ENCODE data around the gene CPNE7.
"Not testable (repeated sequence)": the region's sequence is repeated elsewhere in the genome, so short reads cannot be mapped to it uniquely, and the experiment has no call there.

The CPNE7 gene

DNA sequence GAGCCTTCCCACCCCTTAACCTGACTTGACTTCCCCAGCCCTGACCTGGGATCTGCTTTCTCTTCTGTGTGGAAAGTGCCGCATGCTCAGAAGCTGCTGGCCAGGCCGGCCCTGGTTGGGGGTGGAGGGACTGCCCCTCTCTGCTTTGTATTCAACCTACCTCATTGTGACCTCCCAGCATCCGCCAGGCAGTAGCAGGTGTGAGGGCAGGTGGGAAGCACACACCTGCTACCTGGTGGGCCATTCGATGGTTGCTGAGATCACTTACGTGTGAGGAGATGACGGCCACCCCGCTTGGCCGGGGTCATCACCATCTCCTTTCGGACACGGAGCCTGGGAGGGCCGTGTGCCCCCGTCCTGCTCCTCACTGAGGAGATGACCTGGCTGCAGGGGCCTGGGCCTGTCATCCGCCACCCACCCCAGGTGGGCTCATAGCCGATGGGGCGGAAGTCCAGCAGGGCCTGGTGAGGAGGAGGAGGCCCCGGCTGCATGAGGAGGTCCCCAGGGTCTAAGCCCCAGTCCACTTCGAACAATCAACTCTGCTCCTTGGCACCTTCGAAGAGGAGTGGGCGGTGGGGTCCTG, 7.1 kb downstream of the CPNE7 start:
- no peak for DNase-seq (ENCODE audit: low read depth in 2 of 3, low spot score in 2 of 3)

DNA sequence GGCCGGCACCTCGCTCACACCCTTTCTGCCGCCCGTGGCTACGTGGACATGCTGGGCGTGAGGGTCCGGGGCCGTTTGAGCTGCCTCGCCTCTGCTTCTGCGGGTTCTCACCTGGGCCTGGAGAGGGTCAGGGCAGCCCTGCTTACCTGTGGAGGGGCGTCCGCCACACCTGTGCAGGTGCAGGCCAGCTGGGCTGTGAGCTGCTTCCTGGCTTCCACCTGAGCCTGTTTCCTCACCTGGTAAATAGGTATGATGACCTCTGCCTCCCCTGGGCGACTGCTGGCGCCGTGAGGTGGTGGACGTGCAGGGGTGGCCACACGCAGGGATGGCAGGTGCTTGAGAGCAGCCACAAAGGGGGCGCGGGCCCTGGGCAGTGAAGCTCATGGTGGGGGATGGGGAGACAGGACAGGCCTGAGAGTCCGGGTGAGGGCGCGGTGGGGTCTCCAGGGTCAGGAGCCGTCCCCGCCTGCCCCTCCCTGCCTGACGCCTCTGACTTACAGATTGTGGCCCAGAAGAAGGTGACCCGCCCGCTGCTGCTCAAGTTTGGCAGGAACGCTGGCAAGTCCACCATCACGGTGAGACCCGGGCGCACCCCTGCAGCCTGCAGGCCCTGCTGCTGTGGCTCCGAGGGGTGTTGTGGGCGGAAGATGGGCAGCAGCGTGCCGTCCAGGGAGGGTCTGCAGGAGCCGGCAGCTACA, 7.8 kb downstream of the CPNE7 start:
- DNase-seq (ENCODE audit: low read depth in 2 of 3, low spot score in 2 of 3), result no peak

DNA sequence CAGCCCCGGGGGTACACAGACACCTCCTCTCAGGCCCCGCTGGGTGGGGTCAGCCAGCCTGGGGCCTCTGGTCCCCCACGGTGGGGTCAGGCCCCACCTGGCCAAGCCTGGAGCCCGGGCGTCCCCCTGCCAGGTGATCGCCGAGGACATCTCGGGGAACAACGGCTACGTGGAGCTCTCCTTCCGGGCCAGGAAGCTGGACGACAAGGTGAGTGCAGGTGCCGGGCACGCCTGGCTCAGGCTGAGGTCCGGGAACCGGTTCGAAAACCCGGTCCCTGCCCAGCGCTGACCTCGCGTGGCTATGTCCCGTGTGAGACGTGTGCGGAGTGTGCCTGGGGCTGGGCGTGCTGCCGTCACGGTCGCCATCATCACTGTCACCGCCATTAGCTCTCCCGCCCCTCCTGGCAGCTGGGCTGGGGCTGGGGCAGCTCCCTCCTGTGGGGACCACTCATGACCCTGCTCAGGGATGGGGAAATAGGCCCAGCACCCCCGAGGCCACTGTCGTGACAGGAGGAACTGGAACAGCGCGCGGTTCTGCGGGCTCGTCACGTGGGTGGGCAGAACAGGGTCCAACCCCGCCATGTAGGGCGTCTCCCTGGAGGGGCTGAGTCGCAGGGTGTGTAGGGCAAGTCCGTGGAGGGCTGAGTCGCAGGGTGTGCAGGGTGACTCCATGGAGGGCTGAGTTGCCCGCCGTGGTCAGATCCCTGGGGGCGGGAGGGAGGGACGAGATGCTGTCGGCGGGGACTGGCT, 8.5 kb downstream of the CPNE7 start:
- no peak for DNase-seq (ENCODE audit: low read depth in 2 of 3, low spot score in 2 of 3)

DNA sequence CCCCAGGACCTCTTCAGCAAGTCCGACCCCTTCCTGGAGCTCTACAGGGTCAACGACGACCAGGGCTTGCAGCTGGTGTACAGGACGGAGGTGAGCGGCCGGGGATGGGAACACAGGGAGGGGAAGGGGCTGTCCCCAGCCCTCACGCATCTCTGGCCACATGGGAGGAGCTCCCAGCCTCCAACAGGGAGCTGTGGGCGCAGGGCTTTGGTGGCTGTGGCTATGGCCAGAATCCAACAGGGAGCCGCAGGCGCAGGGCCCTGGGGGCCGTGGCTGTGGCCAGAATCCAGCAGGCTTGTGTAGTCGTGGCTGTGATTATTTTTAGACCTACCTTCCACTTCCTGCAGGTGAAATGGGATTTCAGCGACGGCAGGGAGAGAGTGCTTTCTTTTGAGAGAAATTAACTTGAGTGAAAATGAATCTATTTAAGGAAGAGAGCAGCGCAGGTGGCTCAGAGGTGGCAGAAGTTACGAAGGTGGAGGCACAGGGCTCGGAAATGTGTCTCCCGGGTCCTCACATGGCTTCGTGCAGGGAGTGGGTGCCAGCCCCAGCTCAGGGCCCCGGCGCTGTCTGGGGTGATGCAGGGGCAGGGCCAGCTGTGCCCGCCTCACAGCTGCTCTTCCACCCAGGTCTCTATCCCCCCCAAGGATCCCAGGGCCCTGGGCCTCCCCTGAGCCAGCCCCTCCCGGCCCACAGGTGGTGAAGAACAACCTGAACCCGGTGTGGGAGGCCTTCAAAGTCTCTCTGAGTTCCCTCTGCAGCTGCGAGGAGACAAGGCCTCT, 9.4 kb downstream of the CPNE7 start:
- DNase-seq (ENCODE audit: low read depth in 2 of 3, low spot score in 2 of 3), result no peak

DNA sequence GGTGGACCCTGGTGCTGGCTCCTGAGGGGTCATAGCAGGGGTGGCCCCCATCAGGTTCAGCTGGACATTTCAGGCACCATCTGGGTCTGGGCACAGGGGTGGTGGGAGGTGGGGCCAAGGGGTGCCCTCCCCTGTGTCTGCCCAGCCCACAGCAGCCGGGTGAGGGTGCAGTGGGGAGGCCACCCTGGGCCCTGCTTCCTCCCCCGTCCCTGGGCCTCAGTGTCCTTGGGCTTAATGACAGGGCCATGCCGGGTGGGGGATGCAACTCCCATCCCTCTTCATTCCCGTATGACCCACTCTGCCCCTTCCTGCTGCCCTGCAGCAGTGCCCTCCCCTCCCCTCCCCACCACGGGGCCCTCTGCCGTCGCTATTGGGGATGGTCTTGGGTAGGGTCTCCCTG, 10.7 kb downstream of the CPNE7 start:
- DNase-seq (ENCODE audit: low read depth in 2 of 3, low spot score in 2 of 3), result no peak

DNA sequence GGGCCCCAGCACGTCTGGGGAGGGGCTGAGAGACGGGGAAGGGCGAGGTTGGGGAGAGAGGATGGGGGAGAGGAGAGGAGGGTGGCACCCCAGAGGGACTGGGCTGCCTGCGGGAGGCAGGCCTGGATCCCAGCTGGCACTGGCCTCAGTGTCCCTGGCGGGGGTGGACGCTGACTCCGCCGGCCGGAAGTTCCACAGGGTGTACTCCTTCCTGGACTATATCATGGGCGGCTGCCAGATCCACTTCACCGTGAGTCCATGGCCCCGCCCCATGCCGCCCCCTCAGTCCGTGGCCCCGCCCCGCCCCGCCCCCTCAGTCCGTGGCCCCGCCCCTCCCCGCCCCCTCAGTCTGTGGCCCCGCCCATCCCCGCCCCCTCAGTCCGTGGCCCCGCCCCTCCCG, 11.3 kb downstream of the CPNE7 start:
- DNase-seq (ENCODE audit: low read depth in 2 of 3, low spot score in 2 of 3), result no peak

DNA sequence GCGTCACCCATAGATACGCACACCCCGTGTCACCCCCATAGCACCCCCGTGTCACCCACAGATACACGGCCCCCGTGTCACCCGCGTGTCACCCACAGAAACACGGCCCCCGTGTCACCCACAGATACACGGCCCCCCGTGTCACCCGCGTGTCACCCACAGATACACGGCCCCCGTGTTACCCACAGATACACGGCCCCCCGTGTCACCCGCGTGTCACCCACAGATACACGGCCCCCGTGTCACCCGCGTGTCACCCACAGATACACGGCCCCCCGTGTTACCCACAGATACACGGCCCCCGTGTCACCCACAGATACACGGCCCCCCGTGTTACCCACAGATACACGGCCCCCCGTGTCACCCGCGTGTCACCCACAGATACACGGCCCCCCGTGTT, 12.1 kb downstream of the CPNE7 start:
- not testable (repeated sequence) for DNase-seq (ENCODE audit: low read depth in 2 of 3, low spot score in 2 of 3)

DNA sequence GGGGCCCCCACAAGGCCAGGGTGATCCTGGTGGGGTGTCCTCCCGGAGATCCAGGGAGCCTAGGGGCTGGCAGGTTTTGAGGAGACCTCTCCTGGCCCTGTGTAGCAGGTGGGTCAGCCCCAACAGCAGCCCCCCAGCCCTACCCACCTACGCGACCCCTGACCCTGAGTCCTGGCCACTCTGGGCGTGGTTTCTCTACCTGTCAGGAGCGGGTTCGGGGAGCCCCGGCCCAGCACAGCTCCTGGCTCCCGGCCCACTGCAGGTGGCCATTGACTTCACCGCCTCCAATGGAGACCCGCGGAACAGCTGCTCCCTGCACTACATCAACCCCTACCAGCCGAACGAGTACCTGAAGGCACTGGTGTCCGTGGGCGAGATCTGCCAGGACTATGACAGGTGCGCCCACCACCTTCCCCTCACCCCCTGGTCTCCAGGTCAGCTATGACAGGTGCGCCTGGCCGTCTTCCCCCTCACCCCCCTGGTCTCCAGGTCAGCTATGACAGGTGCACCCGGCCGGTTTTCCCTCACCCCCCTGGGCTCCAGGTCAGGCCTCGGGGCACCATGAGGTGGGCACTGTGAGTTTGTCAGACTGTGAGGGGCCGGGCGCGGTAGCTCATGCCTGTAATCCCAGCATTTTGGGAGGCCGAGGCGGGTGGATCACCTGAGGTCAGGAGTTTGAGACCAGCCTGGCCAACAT, 13.0 kb downstream of the CPNE7 start:
- DNase-seq (ENCODE audit: low read depth in 2 of 3, low spot score in 2 of 3), result no peak

DNA sequence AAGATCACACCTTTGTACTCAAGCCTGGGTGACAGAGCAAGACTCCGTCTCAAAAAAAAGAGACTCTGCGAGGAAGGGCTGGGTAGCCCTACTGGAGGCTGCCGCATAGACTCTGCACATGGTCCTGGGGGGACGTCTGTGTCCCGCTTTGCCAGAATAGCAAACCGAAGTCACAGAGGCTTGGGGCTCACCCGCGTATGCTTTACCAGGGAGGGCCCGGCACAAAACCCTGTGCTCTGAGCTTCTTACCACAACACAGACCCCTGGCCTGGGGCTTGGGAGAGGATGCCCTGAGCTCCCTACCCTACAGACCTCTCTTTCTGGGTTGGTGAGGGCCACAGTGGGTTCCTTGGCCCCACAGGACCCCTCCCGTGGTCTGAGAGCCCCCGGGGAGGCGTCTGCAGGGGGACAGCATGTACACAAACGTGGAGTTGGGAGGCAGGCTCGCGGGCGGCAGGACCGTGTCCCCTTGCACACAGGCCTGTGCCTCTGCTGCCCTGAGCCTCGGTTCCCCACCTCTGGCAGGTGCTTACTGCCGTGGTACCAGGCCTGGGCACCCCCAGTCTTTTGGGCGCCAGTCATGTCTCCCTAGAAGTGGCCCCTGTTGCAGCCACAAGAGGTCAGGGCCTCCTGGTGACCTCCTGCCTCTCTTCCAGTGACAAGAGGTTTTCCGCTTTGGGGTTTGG, 13.8 kb downstream of the CPNE7 start:
- DNase-seq (ENCODE audit: low read depth in 2 of 3, low spot score in 2 of 3), result no peak

DNA sequence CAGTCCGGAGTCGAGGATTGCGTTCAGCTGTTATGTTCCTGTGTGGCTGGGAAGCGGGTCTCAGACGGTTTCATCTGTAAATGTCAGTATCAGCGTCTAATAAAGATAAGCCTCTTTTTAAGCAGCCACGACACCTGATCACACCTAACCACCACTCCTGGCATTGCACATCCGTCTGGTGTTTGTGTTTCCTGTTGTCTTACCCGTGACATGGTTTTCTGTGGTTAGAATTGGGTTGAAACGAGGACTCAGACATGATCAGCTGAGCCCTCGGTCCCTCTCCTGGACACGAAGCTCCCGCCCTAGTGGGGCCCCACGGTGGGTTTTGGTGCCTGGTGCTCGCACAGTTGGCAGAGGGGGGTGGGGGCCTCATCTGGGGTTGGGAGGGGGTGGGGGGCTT, 18.3 kb downstream of the CPNE7 start:
- DNase-seq (ENCODE audit: low read depth in 2 of 3, low spot score in 2 of 3), result no peak

DNA sequence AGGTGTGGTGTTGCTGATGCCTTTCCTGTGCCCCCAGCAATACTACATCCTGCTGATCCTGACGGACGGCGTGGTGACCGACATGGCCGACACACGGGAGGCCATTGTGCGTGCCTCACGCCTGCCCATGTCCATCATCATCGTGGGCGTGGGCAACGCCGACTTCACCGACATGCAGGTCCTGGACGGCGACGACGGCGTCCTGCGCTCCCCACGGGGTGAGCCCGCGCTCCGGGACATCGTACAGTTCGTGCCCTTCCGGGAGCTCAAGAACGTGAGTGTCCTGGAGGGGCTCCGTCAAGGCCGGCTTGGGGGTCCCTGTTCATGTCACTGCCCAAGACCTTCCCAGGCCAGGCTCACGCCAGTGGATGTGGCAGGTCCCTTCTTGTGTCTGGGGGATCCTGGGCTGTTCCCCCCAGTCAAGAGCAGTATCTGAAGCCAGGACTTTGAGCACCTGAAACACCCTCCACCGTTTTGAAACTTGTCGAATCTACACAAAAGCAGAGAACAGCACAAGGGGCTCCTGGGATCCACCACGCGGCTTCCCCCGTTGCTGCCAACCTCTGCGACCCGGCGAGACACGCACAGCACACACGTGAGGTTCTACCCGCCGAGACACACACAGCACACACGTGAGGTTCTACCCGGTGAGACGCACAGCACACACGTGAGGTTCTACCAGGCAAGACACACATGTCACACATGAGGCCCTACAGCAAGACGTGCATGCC, 19.9 kb downstream of the CPNE7 start:
- no peak for DNase-seq (ENCODE audit: low read depth in 2 of 3, low spot score in 2 of 3)

DNA sequence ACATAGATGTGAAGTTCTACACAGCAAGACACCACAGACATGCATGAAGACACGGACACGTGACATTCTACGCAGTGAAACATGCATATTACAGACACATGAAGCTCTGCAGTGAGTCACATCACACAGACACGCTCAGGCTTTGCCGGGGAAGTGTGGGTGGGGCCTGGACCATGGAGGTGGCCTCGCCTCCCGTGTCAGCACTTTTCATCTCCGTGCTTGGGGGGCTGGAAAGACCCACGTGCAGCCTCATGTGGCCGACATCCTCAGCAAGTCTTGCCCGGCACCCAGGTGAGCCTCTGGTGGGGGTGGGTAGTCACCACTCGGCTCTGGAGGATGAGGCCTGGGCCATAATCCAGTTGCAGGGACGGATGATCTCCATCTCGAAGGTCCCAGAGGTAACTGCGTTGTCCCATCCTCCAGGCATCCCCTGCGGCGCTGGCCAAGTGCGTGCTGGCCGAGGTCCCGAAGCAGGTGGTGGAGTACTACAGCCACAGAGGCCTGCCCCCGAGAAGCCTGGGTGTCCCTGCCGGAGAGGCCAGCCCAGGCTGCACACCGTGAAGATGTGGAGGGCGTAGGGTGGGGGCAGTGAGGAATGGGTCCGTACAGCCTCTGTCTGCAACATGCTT, 20.6 kb downstream of the CPNE7 start:
- no peak for DNase-seq (ENCODE audit: low read depth in 2 of 3, low spot score in 2 of 3)

DNA sequence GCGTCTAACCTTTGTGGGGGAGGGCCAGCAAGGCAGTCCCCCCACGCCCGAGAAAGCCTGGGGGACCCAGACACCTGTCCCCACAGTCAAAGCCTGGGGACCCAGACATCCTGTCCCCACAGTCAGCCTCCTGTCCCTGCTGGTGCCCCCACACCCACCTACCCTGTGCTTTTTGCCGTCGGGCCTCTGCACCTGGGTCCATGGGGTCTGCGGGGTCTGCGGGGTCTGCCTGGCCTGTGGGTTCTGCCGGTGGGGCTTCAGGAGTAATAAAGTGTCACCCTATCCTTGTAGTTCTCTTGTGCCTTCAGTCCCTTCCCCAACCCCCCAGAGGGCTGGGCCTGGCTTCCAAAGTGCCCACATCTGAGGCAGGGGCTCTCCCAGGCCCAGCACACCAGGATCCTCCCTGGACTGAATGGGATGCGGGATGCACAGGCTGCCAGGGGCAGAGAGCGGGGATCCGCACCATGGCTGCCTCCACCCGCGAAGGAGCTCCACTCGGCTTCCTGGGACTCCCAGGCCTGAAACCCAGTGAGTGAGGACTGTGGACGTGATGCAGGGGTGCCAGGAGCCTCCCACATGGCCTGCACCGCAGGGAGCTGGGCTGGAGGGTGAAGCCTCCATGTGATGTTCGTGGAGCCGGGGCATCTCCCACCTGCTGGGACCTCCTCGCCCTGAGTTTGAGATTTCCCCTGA, 21.5 kb downstream of the CPNE7 start:
- no peak for DNase-seq (ENCODE audit: low read depth in 2 of 3, low spot score in 2 of 3)

DNA sequence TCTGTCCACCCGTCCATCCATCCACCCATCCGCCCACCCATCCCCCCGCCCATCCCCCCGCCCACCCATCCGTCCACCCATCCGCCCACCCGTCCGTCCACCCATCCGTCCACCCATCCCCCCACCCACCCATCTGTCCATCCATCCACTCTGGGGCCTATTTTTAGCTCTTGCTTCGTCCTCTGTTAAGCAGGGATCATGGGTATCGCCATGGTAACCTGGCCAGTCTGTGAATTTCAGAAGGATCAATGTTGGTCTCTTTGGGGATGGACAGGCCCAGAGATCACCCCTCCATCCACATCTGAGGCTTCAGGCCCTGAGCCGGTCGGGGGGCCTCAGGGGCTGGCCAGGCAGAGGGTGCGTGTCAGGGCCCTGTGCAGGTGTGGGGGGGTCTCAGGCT, 22.6 kb downstream of the CPNE7 start:
- DNase-seq (ENCODE audit: low read depth in 2 of 3, low spot score in 2 of 3), result no peak

DNA sequence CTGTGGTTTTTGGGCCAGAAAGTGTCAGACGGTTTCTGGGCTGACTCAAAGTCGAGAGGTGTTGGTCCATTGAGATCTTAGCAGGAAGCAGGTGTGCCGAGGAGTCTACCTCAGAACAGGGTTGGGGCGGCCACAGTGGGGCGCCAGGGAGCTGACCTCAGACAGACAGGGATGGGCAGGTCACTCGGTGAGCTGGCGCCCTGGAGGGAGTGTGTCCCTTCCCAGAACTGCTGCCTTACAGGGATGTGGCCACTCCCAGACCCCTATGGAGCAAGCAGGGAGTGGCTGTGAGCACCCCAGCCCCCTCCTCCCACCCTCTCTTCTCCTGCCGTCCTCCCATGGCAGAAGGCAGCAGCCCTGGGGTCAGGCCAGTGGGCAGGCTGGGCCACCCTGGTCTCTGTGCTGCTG, 23.9 kb downstream of the CPNE7 start:
- no peak for DNase-seq (ENCODE audit: low read depth in 2 of 3, low spot score in 2 of 3)

DNA sequence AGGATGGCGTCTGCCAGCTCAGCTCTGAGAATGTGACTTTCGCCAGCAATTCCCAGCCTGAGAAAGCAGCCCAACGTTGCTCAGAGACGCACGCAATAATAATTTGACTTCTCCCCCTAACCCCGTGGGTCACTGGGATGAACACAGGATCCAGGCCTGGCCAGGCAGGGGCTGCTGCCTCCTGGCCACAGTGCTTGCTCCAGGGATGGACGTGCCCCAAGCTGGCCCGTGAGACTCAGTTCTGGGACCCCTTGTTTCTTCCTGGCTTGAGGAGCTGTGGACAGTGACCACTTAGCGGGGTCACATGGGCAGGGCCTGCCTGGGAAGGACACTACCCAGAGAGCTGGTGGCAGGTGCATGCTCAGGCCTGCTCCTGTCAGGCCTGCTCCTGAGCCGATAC, 24.3 kb downstream of the CPNE7 start:
- no peak for DNase-seq (ENCODE audit: low read depth in 2 of 3, low spot score in 2 of 3)

DNA sequence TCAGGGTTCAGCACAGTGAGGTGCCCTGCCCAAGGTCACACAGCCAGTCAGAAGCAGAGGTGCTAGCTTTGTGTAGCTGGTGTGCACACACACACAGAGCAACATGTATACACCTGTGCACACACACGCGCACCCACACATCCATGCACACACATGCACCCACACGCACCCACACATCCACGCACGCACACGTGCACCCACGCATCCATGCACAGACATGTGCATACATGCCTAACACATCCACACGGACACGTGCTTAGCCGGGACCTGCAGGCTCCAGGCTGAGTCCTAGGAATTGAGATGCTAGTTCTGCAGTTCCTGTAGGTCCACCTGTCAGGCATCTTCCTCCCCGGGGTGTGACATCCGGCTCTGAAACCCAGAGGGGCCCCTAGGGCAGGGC, 24.9 kb downstream of the CPNE7 start:
- no peak for DNase-seq (ENCODE audit: low read depth in 2 of 3, low spot score in 2 of 3)

DNA sequence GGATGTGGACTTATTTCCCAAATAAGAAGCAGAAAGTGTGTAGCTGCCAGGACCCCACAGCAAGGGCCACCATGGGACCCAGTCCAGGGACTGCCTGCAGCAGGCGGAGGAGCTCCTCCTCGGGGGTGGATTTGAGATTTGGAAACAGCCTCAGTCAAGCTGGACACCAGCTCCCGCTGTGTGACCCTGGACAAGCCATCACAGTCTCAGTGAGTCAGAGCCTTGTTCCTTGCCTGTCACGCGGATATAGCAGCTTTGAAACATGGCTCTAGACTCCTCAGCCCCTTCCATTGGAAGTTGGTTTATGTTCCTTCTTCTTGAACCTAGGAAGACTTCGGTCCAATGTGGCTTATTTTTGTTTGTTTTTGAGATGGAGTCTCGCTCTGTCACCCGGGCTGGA, 25.4 kb downstream of the CPNE7 start:
- DNase-seq (ENCODE audit: low read depth in 2 of 3, low spot score in 2 of 3), result no peak

DNA sequence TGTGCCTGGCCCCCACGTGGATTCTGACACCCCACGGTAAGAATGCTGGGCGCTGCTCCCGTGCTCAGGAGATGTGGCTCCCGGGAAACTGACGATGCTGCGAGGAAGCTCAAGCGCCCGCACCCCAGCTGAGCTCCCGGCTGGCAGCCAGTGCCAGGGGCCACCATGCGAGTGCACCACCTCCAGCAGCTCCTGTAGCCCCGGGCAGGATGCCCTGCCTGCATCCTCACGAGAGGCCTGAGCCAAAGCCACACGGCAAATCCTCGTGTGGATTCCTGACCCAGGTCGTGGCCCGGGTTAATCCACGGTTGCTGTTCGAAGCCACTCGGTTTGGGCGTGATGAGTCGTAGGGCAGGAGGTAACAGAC, 26.3 kb downstream of the CPNE7 start:
- no peak for DNase-seq (ENCODE audit: low read depth in 2 of 3, low spot score in 2 of 3)
